Putamen (tissue), 1 donor: Measurements from ENCODE around the gene NDST3.
"Not testable (repeated sequence)": the region's sequence is repeated elsewhere in the genome, so short reads cannot be mapped to it uniquely, and the experiment has no call there.

Experiments
- DNase-seq: peaks from one replicate; pipeline ENCODE4 v3.0.0-alpha.2; 2016; ENCODE audit warnings: low spot score

The NDST3 gene

DNA sequence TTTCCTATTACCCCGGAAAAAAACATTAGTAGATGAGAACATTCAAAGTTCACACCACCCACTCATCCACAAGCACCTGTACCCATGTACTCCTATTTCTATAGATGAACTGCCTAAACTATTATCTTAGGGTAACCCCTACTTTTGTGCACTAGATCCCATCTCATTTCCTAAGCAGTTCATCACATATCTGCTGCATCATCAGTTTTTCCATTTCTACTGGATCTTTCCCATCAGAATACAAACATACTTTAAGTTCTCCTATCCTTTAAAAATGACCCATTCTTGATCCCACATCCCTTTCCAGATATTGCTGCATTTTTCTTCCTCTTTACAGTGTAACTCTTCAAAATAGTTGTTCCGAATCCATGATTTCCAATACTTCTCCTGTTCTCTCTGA, 237.5 kb downstream of the NDST3 start:
- no peak for DNase-seq

DNA sequence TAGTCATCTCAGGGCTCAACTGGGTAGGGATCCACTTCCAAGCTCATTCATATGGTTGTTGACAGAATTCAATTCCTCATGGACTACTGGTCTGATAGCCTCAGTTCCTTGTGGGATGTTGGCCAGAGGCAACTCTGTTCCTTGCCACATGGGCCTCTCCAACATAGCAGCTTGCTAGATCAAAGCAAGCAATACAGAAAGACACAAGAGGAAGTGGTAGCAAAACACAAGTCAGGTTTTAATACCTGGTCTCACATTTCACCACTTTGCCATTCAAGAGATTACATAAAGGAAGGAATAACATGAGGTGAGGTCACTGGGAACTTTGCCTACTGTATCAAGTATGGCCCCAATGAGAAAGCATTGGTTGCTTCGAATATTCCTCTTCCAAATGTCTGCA, 239.4 kb downstream of the NDST3 start:
- no peak for DNase-seq

DNA sequence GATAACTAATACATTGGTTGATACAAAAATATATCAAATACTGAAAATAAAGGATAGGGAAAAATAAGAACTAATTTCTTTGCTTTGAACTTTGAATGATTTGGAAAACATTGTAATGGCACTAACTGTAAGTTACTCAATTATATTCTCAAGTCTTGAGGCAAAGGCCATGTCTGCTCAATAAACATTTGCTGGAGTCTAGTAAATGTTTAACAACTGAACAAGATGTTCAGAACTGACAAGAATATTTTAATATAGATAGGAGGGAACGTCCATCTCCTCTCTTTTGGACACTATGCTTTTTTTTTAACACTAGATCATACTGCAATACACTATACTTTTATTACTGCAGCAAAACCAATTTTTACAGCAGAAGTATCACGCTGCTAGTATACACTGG, 242.3 kb downstream of the NDST3 start:
- DNase-seq, result no peak

DNA sequence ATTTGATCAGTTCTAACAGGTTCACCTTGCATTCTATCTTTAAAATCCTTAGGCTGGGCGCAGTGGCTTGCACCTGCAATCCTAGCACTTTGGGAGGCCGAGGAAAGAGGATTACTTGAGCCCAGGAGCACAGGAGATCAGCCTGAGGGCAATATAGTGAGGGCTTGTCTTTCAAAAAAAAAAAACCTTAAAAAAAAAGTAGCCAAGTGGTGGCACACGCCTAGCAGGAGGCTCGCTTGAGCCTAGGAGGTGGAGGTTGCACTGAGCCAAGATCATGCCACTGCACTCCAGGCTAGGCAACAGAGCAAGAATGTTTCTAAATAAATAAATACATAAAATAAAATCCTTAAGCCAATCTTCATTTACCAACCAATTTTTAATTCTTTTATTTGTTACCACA, 243.0 kb downstream of the NDST3 start:
- no peak for DNase-seq

DNA sequence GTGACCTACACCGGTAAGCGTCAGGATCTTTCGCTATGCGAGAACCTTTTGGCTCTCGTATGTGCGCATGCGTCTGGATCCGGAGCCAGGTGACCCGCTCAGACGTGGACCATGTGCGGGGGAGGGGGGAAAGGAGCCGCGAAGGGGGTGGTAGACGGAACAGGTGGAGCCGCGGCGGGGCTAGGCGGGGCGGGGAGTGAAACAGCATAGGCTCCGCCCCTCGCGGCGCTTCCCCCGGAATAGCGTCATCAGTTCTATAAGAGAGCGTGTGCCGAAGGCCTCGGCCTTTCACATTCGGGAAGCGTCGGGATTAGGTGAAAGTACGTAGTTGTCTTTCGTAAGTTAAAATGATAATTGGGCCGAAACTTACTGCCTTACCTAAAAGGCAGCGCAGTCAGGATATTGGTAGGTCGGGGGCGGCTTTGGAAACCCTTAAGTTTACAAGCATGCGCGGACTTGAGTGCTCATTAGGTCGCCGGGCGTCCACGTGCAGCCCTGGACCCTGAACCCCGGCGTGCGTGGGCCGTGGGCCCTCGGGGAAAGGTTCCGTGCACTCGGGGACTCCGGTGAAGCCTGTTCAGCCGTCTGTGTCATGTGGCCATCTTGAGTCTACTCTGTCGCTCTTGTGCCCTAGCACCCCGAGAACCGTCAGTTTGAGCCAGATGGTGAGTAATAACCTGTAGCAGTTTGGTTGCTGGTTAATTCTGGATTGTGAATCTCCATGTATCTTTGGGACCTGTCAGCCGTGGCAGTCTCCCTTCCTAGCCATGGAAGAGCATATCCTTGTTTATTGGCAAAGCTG, 244.4 kb downstream of the NDST3 start:
- peak; percentile 92 for DNase-seq

DNA sequence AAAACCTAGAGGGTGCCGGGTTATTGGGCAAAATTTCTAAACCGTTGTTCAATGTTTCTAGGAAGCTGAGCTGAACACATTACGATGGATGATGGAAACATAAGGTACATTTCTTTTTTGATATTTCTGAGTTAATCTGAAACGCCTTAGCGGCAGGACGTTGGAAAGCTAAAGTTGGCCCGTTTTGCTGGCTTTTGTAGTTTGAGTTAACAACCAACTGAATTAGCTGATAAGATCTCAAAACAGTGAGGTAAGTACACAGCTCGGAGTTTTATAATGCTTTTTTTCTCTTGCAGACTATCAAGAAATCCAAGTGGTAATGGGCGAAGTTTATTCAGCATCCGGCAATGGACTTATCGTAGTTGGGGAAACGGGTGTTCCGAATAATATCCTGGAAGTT, 245.0 kb downstream of the NDST3 start:
- DNase-seq, result no peak

DNA sequence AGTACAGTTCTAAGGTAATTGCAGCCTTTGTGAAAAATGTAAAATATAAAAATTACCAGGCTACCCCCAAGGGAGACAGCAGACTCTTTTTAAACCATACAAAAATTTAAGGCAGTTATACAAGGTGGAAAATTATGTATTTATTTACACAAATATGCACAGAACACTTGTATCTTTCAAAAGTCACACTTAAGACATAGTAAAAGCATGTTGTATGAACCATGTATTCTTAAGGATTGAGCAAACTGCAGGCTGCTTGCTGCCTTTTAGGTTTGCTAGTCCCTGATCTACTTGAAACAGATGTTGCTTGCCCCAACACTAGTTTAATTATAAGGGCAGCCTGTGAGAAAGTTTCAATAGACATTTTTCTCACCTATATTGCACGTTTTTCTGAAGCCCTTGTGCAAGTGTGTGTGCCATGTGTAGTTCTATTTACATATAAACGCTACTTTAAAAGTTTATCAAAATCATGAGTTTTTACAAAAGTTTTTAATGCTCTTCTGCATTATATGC, 245.7 kb downstream of the NDST3 start:
- no peak for DNase-seq

DNA sequence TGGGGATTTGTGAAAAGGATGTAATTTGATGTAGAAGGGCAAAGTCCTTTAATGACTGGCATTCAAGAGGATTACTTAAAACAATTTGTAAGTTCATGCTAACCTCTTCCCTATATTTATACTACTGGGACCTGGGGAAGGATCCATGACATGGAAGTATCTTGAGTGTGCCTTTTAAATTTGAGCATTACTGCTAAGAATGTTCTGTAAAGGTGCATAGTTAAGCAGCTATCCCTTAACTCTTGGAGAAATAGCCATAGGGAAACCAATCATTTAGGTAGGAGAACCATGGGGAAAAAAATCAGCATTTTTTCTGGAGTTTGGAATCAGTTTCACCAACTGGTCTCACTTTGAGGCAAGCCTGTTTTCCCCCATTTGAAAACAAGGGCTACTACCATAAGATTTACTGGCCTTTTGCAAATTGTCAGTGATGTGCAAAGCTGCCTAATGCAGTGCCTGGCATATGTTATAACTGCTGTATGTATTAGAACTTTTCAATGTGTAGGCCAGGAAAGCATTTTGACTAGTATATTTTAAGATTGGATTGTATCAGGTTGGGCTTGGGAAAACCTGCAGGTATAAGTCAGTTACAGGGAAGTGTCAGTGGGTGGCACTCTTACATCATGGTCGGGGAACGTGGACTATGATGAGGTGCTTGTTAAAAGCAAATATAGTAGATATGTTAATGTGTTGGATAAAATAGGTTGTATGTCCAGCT, 246.4 kb downstream of the NDST3 start:
- peak; percentile 60 for DNase-seq

DNA sequence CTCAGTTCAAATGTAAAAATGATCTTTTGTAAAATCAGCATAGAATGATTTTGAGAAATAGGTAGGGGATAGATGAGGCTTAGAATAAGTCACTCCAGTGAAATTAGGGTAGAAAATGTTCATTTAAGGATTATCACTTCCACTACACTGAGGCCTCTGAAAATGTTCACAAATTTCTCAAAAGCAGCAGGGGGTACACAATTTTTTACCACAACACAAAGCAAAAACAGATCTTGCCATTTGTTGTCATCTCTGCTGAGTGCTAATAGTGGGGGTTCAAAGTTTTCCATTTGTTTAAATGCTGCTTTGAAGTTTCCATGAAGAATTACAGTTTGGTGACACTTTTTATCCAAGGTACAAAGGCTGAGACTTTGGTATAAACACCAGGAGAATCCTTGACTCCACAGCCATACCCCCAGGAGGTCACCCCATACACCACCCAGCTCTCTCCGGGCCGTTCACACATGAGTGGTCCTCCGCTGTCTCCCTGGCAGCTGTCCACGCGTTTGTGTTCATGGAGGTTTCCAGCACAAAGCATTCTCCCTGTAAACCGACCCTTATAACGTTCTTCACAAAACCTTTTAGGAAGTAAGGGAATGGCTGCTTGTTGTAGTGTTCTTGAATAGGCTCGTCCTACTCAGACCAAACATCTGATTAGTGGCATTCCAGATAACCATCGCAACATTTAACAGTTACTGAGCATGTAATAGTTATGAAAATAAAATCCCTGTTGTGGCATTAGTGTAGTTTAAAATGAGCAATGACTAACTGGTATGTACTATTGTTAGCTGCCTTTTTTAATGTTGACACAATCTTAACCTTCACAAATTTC, 247.5 kb downstream of the NDST3 start:
- DNase-seq, result no peak

DNA sequence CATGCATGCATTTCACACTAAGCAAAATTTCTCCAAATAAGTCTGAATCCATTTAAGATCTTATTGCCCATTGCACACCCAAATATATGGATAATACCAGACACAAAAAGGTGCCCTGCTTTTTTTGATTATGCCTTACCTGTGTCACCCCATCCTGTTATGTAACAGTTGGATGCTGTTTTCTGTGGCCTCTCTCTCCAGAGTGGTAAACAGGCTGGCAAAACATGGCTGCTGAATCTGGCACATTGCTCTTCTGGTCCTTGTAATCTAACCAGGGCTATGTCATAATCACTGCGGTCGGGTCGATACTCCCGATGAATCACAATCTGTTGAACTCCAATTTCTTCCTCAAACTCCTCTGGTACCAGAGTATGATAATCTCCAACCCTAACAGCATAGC, 248.4 kb downstream of the NDST3 start:
- DNase-seq, result no peak

DNA sequence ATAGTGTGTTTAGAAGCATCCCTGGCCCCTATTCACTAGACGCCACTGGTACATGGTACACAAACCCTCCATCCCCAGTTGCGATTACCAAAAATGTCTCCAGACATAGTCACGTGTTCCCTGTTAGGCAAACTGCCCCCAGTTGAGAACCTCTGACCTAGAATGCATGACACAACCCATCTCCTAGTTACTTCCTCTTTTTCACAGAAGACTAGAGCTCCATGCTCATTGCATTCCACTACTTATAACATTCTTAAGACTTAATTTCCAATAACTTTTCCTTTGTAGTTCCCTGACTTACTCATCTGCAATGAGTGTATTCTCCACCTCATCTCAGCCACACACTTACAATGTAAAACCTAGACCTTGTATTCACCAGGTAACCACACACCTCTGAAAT, 249.9 kb downstream of the NDST3 start:
- no peak for DNase-seq

DNA sequence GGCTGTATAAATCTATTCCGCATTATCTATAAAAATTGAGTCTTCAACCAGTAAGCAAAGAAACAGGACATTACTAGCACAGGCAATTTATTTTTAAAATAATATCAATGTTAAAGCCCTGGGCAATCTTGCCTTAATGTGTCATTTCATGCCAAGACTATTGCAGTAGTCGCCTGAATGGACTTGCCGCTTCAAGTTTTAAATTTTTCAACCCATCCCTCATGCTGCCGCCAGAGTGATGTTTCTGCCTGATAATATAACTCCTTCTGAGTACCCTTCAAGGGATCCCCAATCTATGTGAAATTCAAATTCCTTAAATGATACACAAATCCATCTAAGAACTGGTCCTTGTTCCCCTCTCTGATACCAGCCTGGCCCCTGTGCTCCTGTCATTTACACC, 251.6 kb downstream of the NDST3 start:
- no peak for DNase-seq

DNA sequence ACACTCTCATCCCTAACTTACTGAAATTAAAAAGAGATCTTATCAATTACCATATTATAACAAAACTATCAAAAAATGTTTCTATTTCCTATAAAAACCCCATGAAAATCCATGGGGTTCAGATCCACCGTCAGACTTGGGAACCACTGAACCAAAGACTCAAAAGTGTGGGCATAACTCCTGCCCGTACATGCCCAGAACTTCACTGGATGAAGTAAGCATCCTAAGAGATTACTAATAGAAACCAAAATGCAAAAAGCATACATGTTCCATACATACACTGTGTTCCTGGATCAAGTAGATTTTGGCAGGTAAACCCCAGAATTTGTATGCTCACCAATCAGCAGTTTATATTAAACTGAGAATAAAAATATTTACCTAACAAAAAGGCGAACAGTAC, 252.4 kb downstream of the NDST3 start:
- DNase-seq, result no peak

DNA sequence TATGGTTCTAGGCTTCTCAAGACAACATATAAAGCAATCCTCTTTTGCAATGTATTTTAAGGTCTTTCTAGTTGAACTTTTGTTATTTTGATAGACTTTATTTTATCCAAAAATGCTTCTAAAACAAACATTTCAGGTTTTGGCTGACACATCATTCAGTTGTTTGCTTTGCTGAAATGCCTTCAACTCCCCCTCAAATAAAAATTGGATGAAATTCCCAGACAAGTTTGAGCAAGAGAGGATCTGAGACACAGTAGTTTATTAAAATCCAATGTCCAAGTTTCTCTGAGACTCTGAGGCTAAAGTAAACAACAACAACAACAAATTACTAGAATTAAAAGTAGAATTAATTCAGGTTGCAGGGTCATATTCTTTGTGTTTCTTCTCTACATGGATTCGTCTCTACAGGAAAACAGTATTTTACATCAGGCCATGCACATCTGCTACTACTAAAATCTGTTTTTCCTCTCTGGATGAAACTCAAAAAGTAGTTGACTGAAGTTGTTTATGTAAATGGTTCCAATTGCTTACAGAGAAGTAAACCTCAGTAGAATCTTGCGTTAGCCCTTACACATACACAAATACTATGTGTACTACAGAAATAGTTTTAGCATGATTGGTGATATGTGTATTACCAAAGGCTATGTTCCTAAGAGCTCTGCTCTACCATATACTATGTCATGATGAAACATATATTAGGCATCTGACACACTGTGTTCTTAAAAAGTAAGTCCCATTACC, 253.6 kb downstream of the NDST3 start:
- DNase-seq, result no peak

DNA sequence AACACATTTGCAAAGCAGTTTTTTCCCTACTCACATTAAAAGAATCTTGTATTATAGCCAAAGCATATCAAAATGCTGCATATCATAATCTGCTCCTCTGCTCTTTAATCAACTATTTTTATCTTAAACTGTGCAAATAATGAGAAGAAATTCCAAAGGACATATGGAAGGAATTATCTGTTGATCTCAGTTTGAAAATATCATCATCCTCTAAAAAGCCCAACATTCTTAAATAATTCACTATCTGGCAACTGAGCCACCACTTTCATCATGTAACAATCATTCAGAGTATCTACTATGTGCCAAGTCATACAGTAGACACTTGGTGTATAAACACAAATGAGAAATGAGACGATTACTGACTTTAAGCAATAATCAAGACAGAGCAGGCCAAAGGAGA, 255.5 kb downstream of the NDST3 start:
- no peak for DNase-seq

DNA sequence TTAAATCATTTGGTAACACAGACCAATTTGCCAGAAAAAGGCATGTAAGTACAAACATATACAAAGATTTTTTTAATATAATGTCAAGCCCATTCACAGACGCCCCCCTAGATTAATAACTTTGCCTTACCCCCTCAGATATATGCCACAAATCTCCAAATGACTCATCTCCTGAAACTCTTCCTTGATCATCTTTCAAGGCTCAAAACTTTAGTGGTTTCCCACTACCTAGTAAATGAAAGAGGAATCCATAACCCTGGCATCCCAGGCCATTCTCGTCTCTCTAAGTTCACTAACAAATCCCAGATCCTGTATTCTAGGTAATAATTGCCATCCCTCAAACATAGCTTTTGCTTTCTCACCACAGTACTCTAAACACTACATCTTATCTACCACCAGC, 256.7 kb downstream of the NDST3 start:
- no peak for DNase-seq

DNA sequence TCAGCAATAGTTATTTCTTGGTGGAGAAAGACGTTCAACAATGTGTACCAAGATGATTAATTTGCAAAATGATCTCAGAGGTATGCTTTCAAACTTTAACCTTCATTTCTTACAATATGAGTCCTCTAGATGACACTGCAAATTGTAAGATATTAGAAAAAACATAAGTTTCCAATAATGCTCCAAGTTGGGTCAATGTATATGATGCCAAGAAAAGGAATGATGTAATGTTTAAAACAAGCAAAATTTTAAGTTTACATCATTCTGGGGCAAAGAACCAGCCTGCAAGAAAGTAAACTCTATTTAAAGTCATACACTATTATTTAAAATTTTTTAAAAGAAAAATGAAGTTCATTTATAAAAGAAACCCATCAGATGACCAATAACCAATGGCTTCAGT, 262.4 kb downstream of the NDST3 start:
- DNase-seq, result no peak

DNA sequence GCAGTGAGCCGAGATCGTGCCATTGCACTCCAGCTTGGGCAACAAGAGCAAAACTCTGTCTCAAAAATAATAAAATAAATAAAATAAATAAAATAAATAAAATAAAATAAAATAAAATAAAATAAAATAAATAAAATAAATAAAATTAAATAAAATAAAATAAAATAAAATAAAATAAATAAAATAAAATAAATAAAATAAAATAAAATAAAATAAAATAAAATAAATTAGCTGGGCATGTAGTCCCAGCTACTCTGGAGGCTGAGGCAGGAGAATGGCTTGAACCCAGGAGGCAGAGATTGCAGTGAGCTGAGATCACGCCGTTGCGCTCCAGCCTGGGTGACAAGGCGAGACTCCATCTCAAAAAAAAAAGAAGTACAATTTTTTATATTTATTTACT, 265.3 kb downstream of the NDST3 start:
- DNase-seq, result not testable (repeated sequence)

DNA sequence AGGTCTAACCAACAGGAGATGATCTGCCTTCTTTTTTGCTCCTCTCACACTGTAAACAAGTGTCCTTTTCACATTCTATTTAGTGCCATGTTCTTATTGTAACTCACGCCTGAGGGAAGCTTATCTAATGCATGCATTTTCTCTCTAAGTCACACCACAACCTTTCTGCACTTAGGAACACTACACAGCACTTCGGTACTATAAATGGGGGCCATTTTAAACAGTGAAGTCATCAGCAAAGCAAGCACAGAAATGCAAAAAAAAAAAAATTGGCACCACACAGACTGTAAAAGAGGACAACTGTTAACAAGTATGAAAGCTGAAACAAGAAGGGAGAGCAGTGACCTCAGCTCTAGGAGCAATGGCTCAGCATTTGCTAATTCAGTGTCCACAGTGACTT, 273.4 kb downstream of the NDST3 start:
- no peak for DNase-seq
